Karpas-422 (cell line): ENCODE measurements around the gene STRADA. TPM values are rescaled to one million over a fixed set of nuclear protein-coding genes. Genes with fewer than 3 reads are reported as not detected.

Experiments
- DNase-seq: peaks from one replicate; pipeline ENCODE4 v3.0.0-alpha.2; 2015
- H2AFZ ChIP-seq: fragments of 200-600 bp; sonication (generic); 2 replicates; pipeline ENCODE4 v1.6.1; 2014; ENCODE audit warnings: antibody characterized with exemption, low read length, mixed read lengths
- H3K27ac ChIP-seq: fragments of 200-600 bp; sonication (generic); 2 replicates; pipeline ENCODE4 v1.5.1; 2014; ENCODE audit warnings: mild to moderate bottlenecking, low read length, moderate library complexity
- H3K27me3 ChIP-seq: fragments of 200-600 bp; sonication (generic); 2 replicates; pipeline ENCODE4 v1.6.1; 2014; ENCODE audit warnings: low read length, mixed read lengths
- H3K36me3 ChIP-seq: fragments of 200-600 bp; sonication (generic); 2 replicates; pipeline ENCODE4 v1.6.1; 2014; ENCODE audit warnings: low read length, mixed read lengths; ENCODE audit not compliant: insufficient read depth
- H3K4me1 ChIP-seq: fragments of 200-600 bp; sonication (generic); 2 replicates; pipeline ENCODE4 v1.6.1; 2014; ENCODE audit warnings: mild to moderate bottlenecking, low read length, mixed read lengths
- H3K4me2 ChIP-seq: fragments of 200-600 bp; sonication (generic); 2 replicates; pipeline ENCODE4 v1.6.1; 2014; ENCODE audit warnings: low read length, low read depth, mild to moderate bottlenecking; ENCODE audit not compliant: poor library complexity, severe bottlenecking
- H3K4me3 ChIP-seq: fragments of 200-600 bp; sonication (generic); 2 replicates; pipeline ENCODE4 v1.5.1; 2014; ENCODE audit warnings: mild to moderate bottlenecking, antibody characterized with exemption, low read length, mixed read lengths
- H3K79me2 ChIP-seq: fragments of 200-600 bp; sonication (generic); 2 replicates; pipeline ENCODE4 v1.6.1; 2014; ENCODE audit warnings: mild to moderate bottlenecking, low read length, mixed read lengths
- H3K9ac ChIP-seq: fragments of 200-600 bp; sonication (generic); 2 replicates; pipeline ENCODE4 v1.6.0; 2014; ENCODE audit warnings: low read length
- H3K9me2 ChIP-seq: fragments of 200-600 bp; sonication (generic), shearing (Covaris generic); replicated peaks from 2 replicates; pipeline ENCODE4 v1.6.0; 2014; ENCODE audit warnings: mild to moderate bottlenecking, low read length, moderate library complexity; ENCODE audit not compliant: insufficient read depth
- H3K9me3 ChIP-seq: fragments of 300-700, 200-600 bp; sonication (generic); 2 replicates; pipeline ENCODE4 v1.6.1; 2014; ENCODE audit warnings: low read length, mixed read lengths
- H4K20me1 ChIP-seq: fragments of 200-600 bp; sonication (generic); 2 replicates; pipeline ENCODE4 v1.6.1; 2014; ENCODE audit warnings: mild to moderate bottlenecking, antibody characterized with exemption, low read length, low read depth; ENCODE audit not compliant: insufficient read depth
- total RNA-seq: library from RNA; depleted of rRNA; stranded (reverse); fragments of >200 nt; shearing (Covaris generic); gene quantifications from 2 replicates; pipeline ENCODE4 v1.2.3, GENCODE V29; 2014; ENCODE audit warnings: low replicate concordance

Gene STRADA
- total RNA-seq, 1 experiment from 2014 or later: 25.8 TPM

- no peaks in the 10 kb centered on the region; the same call in 1 of the 2 replicates for H4K20me1 ChIP-seq
Measured at GRCh38 chr17:63766754-63767153, 25.2 kb upstream of the STRADA start.

GRCh38 chr17:63764716-63765115, 23.1 kb upstream of the STRADA start:
- H3K36me3 ChIP-seq: peaks cover 62% of the 10 kb centered on the region
- no peak overlapping the region for H3K4me2 ChIP-seq
- no peak for DNase-seq
- H4K20me1 ChIP-seq: no peaks in the 10 kb centered on the region; the same call in 1 of the 2 replicates
- no peak overlapping the region for H3K4me3 ChIP-seq
- H3K9me2 ChIP-seq: no peaks in the 10 kb centered on the region
- H3K9me3 ChIP-seq: no peaks in the 10 kb centered on the region
- peaks cover 65% of the 10 kb centered on the region for H3K79me2 ChIP-seq
- H3K4me1 ChIP-seq: no peaks in the 10 kb centered on the region
- H3K27me3 ChIP-seq: no peaks in the 10 kb centered on the region
- no peak overlapping the region for H3K27ac ChIP-seq
- H2AFZ ChIP-seq: no peak overlapping the region
- no peak overlapping the region for H3K9ac ChIP-seq

More at GRCh38 chr17:63766754-63767153, 25.2 kb upstream of the STRADA start:
- Histone ChIP-seq H3K27ac (no peak overlapping the region), H3K79me2 (peaks cover 80% of the 10 kb centered on the region), H2AFZ (no peak overlapping the region), H3K9me3 (no peaks in the 10 kb centered on the region), H3K9ac (no peak overlapping the region), H3K4me3 (no peak overlapping the region), H3K4me2 (no peak overlapping the region), H3K36me3 (peaks cover 54% of the 10 kb centered on the region), H3K27me3 (no peaks in the 10 kb centered on the region), H3K4me1 (peaks cover 6% of the 10 kb centered on the region), H3K9me2 (no peaks in the 10 kb centered on the region)
- no peak for DNase-seq

DNA sequence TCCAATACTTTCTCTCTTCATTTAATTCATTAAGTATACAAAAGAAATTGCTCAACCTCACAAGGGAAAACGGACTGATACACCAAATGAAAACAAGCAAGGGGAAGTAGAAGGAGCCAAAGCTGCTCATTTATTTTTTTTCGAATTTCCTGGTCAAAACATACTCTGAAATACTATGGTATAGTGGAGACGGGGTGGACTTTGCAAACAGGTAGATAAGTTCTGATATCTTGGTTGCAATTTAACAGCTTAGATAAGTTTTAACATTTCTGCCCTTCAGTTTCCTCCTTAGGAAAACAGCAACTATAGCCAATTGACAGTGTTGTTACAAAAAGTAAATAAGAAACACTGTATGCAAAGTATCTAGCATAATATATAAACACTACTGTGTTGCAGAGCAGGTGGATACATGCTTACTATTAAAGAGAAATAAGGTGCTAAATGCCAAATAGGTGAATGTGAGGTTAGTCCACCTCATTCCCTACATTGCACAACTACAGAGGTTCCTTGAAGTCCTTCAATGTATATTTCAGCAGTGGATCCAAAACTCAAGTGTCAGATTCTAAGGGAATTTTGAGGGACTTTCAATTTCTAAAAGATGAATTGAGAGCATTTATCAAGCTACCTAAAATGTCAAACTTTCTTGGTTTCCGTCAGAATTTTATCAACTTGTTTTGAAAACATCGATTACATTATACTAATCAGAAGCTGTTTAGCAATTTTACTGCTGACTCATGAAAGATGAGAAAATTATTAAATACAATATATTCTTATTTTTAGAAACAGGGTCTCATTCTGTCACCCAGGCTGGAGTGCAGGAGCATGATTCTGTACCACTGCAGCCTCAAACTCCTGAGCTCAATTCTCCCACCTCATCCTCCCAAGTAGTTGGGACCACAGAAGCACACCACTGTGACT, 20.8 kb upstream of the STRADA start:
- no peaks in the 10 kb centered on the region for H3K27me3 ChIP-seq
- no peak overlapping the region for H3K9ac ChIP-seq
- H3K4me2 ChIP-seq: no peak overlapping the region
- no peak overlapping the region for H3K4me3 ChIP-seq
- H3K79me2 ChIP-seq: peaks cover 42% of the 10 kb centered on the region
- H4K20me1 ChIP-seq: no peaks in the 10 kb centered on the region; the same call in 1 of the 2 replicates
- DNase-seq: no peak
- no peak overlapping the region for H2AFZ ChIP-seq
- H3K27ac ChIP-seq: no peak overlapping the region
- H3K9me3 ChIP-seq: no peaks in the 10 kb centered on the region
- no peaks in the 10 kb centered on the region for H3K9me2 ChIP-seq
- H3K4me1 ChIP-seq: no peaks in the 10 kb centered on the region
- H3K36me3 ChIP-seq: peaks cover 66% of the 10 kb centered on the region

DNA sequence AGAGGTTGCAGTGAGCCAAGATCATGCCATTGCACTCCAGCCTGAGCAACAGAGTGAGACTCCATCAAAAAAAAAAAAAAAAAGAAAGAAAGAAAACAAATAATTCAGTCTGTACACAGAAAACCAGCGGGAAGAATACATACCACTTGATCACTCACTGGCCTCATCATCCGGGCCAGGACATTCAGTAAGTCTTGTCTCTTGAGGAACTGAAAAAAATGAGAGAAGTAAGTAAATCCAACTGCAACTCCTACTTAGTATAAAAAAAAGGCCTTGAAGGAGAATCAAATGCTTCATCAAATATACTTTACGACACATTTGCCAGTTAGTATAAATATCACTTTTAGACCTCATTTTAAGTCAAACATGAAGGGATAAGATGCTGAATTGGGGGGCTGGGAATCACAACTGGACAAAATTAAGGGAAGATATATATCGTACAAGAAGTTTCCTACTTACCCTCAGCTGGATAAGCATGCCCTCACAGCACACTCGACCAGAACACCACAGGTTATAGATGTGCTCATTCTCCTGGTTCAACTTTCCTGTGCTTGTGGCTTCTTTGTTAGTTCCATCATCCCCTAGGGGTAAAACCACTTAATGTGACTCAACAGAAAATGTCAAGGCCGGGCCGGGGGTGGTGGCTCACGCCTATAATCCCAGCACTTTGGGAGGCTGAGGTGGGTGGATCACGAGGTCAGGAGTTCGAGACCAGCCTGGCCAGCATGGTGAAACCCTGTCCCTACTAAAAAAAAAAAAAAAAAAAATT, 19.4 kb upstream of the STRADA start:
- H3K9me3 ChIP-seq: no peaks in the 10 kb centered on the region
- no peak overlapping the region for H2AFZ ChIP-seq
- no peaks in the 10 kb centered on the region for H3K27me3 ChIP-seq
- H3K79me2 ChIP-seq: peaks cover 28% of the 10 kb centered on the region
- H3K27ac ChIP-seq: no peak overlapping the region
- no peak overlapping the region for H3K4me2 ChIP-seq
- H3K4me3 ChIP-seq: no peak overlapping the region
- H3K9me2 ChIP-seq: no peaks in the 10 kb centered on the region
- no peak for DNase-seq
- peaks cover 67% of the 10 kb centered on the region for H3K36me3 ChIP-seq
- no peak overlapping the region for H3K9ac ChIP-seq
- H3K4me1 ChIP-seq: no peaks in the 10 kb centered on the region
- H4K20me1 ChIP-seq: no peaks in the 10 kb centered on the region

DNA sequence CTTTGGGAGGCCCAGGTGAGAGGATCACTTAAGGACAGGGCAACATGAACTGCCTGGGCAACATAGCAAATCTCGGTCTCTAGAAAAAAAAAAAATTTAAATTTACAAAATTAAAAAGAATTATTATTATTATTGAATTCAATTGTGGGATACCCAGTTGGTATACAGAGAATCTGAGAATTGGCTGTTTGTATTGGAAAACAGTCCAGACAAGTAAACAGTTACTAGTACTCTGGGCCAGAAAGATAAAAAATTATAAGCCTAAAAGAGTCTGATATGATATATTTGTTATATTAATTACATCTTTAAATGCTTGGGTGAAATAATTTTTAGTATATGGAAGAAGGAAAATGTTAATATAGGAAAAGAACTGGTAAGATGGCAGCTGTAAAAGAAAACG, 16.8 kb upstream of the STRADA start:
- no peaks in the 10 kb centered on the region for H3K9me2 ChIP-seq
- no peaks in the 10 kb centered on the region for H3K9me3 ChIP-seq
- H4K20me1 ChIP-seq: no peaks in the 10 kb centered on the region
- no peak overlapping the region for H3K4me2 ChIP-seq
- no peaks in the 10 kb centered on the region for H3K27me3 ChIP-seq
- peaks cover 66% of the 10 kb centered on the region for H3K36me3 ChIP-seq
- no peak overlapping the region for H2AFZ ChIP-seq
- H3K9ac ChIP-seq: no peak overlapping the region
- H3K79me2 ChIP-seq: 0 out of 2 replicates have a peak, but pooled peaks cover 8% of the 10 kb centered on the region
- DNase-seq: no peak
- H3K27ac ChIP-seq: no peak overlapping the region
- H3K4me1 ChIP-seq: no peaks in the 10 kb centered on the region
- H3K4me3 ChIP-seq: no peak overlapping the region

GRCh38 chr17:63754046-63754445, 12.4 kb upstream of the STRADA start:
- no peaks in the 10 kb centered on the region for H3K4me1 ChIP-seq
- peaks cover 69% of the 10 kb centered on the region for H3K36me3 ChIP-seq
- no peaks in the 10 kb centered on the region for H3K9me3 ChIP-seq
- H4K20me1 ChIP-seq: no peaks in the 10 kb centered on the region
- H3K79me2 ChIP-seq: peaks cover 2% of the 10 kb centered on the region; the same call in 1 of the 2 replicates
- H3K27ac ChIP-seq: no peak overlapping the region
- H3K9ac ChIP-seq: no peak overlapping the region
- no peak overlapping the region for H3K4me2 ChIP-seq
- no peak overlapping the region for H3K4me3 ChIP-seq
- H3K27me3 ChIP-seq: no peaks in the 10 kb centered on the region
- no peak overlapping the region for H2AFZ ChIP-seq
- no peaks in the 10 kb centered on the region for H3K9me2 ChIP-seq
- no peak for DNase-seq

GRCh38 chr17:63753215-63753614, 11.6 kb upstream of the STRADA start:
- no peak for DNase-seq
- Histone ChIP-seq H3K9me3 (no peaks in the 10 kb centered on the region), H3K9me2 (no peaks in the 10 kb centered on the region), H2AFZ (no peak overlapping the region), H4K20me1 (no peaks in the 10 kb centered on the region), H3K27ac (no peak overlapping the region), H3K79me2 (peaks cover 2% of the 10 kb centered on the region; the same call in 1 of the 2 replicates), H3K4me3 (no peak overlapping the region), H3K27me3 (no peaks in the 10 kb centered on the region), H3K9ac (no peak overlapping the region), H3K4me1 (no peaks in the 10 kb centered on the region), H3K4me2 (no peak overlapping the region), H3K36me3 (peaks cover 64% of the 10 kb centered on the region)

GRCh38 chr17:63752707-63753106, 11.1 kb upstream of the STRADA start:
- H3K36me3 ChIP-seq: peaks cover 59% of the 10 kb centered on the region
- H3K4me3 ChIP-seq: no peak overlapping the region
- H3K9me3 ChIP-seq: no peaks in the 10 kb centered on the region
- DNase-seq: no peak
- H3K4me2 ChIP-seq: no peak overlapping the region
- H3K9me2 ChIP-seq: no peaks in the 10 kb centered on the region
- H2AFZ ChIP-seq: no peak overlapping the region
- no peak overlapping the region for H3K9ac ChIP-seq
- H3K27ac ChIP-seq: no peak overlapping the region
- H3K4me1 ChIP-seq: no peaks in the 10 kb centered on the region
- no peaks in the 10 kb centered on the region for H4K20me1 ChIP-seq
- H3K79me2 ChIP-seq: peaks cover 2% of the 10 kb centered on the region; the same call in 1 of the 2 replicates
- H3K27me3 ChIP-seq: no peaks in the 10 kb centered on the region
